Neural cell (in vitro differentiated cells): ENCODE data around the gene NBEA. TPM values are rescaled to one million over a fixed set of nuclear protein-coding genes. Genes with fewer than 3 reads are reported as not detected.

ENCODE experiments used
- H2AFZ ChIP-seq: fragments of 200-600, 300-800 bp; sonication (generic), shearing (Covaris generic); 2 replicates; pipeline ENCODE4 v1.6.0; 2014; ENCODE audit warnings: low read depth, mild to moderate bottlenecking, antibody characterized with exemption, low read length, moderate library complexity
- H3F3A ChIP-seq: fragments of 200-600 bp; shearing (Covaris generic); 2 replicates; pipeline ENCODE4 v1.6.1; 2016; ENCODE audit warnings: mild to moderate bottlenecking, moderate library complexity, mixed read lengths, antibody characterized with exemption, low read length; ENCODE audit not compliant: insufficient read depth, poor library complexity, severe bottlenecking
- H3K27ac ChIP-seq: fragments of 200-600, 300-800 bp; sonication (generic), shearing (Covaris generic); 2 replicates; pipeline ENCODE4 v1.5.1; 2014; ENCODE audit warnings: mild to moderate bottlenecking, low read length, moderate library complexity
- H3K27me3 ChIP-seq: fragments of 300-800, 200-600 bp; sonication (generic), shearing (Covaris generic); 2 replicates; pipeline ENCODE4 v1.6.0; 2014; ENCODE audit warnings: mild to moderate bottlenecking, low read depth, low read length, moderate library complexity; ENCODE audit not compliant: insufficient read depth
- H3K36me3 ChIP-seq: fragments of 300-800, 200-600 bp; sonication (generic), shearing (Covaris generic); 2 replicates; pipeline ENCODE4 v1.5.1; 2014; ENCODE audit warnings: mild to moderate bottlenecking, antibody characterized with exemption, low read length, moderate library complexity; ENCODE audit not compliant: insufficient read depth
- H3K4me2 ChIP-seq: fragments of 300-800, 200-600 bp; sonication (generic), shearing (Covaris generic); 2 replicates; pipeline ENCODE4 v1.6.0; 2014; ENCODE audit warnings: mild to moderate bottlenecking, low read length
- H3K4me3 ChIP-seq: fragments of 300-800, 200-600 bp; sonication (generic), shearing (Covaris generic); 2 replicates; pipeline ENCODE4 v1.5.1; 2014; ENCODE audit warnings: mild to moderate bottlenecking, low read length, moderate library complexity
- H3K79me2 ChIP-seq: fragments of 200-600 bp; shearing (Covaris generic); replicated peaks from 2 replicates; pipeline ENCODE4 v1.6.0; 2014; ENCODE audit warnings: mild to moderate bottlenecking, low read length, moderate library complexity; ENCODE audit not compliant: insufficient read depth
- H3K9ac ChIP-seq: fragments of 300-800, 200-600 bp; sonication (generic), shearing (Covaris generic); 2 replicates; pipeline ENCODE4 v1.6.1; 2016; ENCODE audit warnings: mild to moderate bottlenecking, low read length, mixed read lengths
- H3K9me2 ChIP-seq: fragments of 200-600 bp; shearing (Covaris generic); 2 replicates; pipeline ENCODE4 v1.6.1; 2016; ENCODE audit warnings: mild to moderate bottlenecking, low read length, mixed read lengths; ENCODE audit not compliant: insufficient read depth
- H3K9me3 ChIP-seq: fragments of 200-600, 300-800 bp; sonication (generic), shearing (Covaris generic); 2 replicates; pipeline ENCODE4 v1.6.1; 2016; ENCODE audit warnings: mild to moderate bottlenecking, mixed run types, low read length, moderate library complexity, mixed read lengths
- H4K20me1 ChIP-seq: fragments of 200-600 bp; shearing (Covaris generic); 2 replicates; pipeline ENCODE4 v1.6.1; 2016; ENCODE audit warnings: mild to moderate bottlenecking, mixed run types; ENCODE audit not compliant: insufficient read depth
- EP300 ChIP-seq: fragments of 450-650 bp; conservative IDR thresholded peaks from 2 replicates; pipeline ENCODE4 v1.6.1; 2014; ENCODE audit warnings: antibody characterized with exemption, mild to moderate bottlenecking, moderate library complexity; ENCODE audit not compliant: poor library complexity, severe bottlenecking
- EZH2 ChIP-seq: fragments of 200-600, 300-800 bp; shearing (Covaris generic), sonication (generic); IDR thresholded peaks from 2 replicates; pipeline ENCODE4 v1.6.1; 2014; ENCODE audit warnings: antibody characterized with exemption, low read length, borderline replicate concordance, mild to moderate bottlenecking; ENCODE audit not compliant: insufficient read depth, poor library complexity, severe bottlenecking
- MXI1 ChIP-seq: fragments of 450-650 bp; conservative IDR thresholded peaks from 2 replicates; pipeline ENCODE4 v1.6.1; 2014; ENCODE audit warnings: antibody characterized with exemption, mild to moderate bottlenecking; ENCODE audit not compliant: poor library complexity, severe bottlenecking
- POLR2AphosphoS5 ChIP-seq: IDR thresholded peaks from 2 replicates; pipeline ENCODE4 v1.6.1; 2012
- RAD21 ChIP-seq: fragments of 450-650 bp; conservative IDR thresholded peaks from 2 replicates; pipeline ENCODE4 v1.6.1; 2014; ENCODE audit warnings: antibody characterized with exemption, mild to moderate bottlenecking, moderate library complexity
- SMC3 ChIP-seq: fragments of 450-650 bp; conservative IDR thresholded peaks from 2 replicates; pipeline ENCODE4 v1.6.1; 2014; ENCODE audit warnings: antibody characterized with exemption, mild to moderate bottlenecking, moderate library complexity; ENCODE audit not compliant: poor library complexity
- TAF1 ChIP-seq: IDR thresholded peaks from 2 replicates; pipeline ENCODE4 v1.6.1; 2012; ENCODE audit warnings: low read depth
- polyA plus RNA-seq: library from polyadenylated mRNA; depleted of rRNA; stranded (reverse); fragments of >200 nt; gene quantifications from 2 replicates; pipeline ENCODE4 v1.2.3, GENCODE V29; 2014
- TF ChIP-seq, protein P1 (sequence below): fragments of 450-650 bp; IDR thresholded peaks from 2 replicates; pipeline ENCODE4 v1.5.1; 2014; ENCODE audit warnings: antibody characterized with exemption, mild to moderate bottlenecking, moderate library complexity; ENCODE audit not compliant: poor library complexity, severe bottlenecking
- TF ChIP-seq, protein P2 (sequence below): IDR thresholded peaks from 2 replicates; pipeline ENCODE4 v1.6.1; 2012; ENCODE audit warnings: borderline replicate concordance

NBEA gene
- polyA plus RNA-seq, 1 donor from 2014 or later = 55.8 TPM

DNA sequence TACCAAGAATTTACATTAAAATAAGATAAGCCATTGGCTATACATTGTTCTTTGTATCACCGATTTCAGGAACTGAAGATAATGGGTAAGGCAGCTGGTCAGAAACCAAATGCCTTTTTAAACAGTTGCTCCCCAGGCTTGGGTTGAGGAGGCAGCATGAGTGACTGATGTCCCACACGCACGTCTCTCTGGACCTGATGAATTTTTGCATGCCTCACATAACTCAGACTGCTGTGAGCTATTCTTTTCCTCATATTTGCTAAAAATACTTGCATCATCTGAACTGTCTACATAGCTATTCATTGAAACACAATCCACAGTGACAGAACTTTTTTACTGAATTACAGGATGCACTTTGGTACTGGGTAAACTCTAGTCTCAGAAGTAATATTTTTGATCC is 658.1 kb downstream of the NBEA start:
- Histone ChIP-seq H3K9ac (no peak overlapping the region), H4K20me1 (no peaks in the 10 kb centered on the region), H3K4me3 (no peak overlapping the region), H3K4me2 (no peak overlapping the region), H3K27ac (no peak overlapping the region), H3K9me3 (no peaks in the 10 kb centered on the region), H3K9me2 (no peaks in the 10 kb centered on the region), H3K36me3 (no peaks in the 10 kb centered on the region), H2AFZ (no peak overlapping the region), H3K79me2 (no peaks in the 10 kb centered on the region), H3F3A (no peaks in the 10 kb centered on the region), H3K27me3 (no peaks in the 10 kb centered on the region)
- TF ChIP-seq POLR2AphosphoS5 = no peak
- no peak for TF ChIP-seq EZH2
- TF ChIP-seq, protein P1, sequence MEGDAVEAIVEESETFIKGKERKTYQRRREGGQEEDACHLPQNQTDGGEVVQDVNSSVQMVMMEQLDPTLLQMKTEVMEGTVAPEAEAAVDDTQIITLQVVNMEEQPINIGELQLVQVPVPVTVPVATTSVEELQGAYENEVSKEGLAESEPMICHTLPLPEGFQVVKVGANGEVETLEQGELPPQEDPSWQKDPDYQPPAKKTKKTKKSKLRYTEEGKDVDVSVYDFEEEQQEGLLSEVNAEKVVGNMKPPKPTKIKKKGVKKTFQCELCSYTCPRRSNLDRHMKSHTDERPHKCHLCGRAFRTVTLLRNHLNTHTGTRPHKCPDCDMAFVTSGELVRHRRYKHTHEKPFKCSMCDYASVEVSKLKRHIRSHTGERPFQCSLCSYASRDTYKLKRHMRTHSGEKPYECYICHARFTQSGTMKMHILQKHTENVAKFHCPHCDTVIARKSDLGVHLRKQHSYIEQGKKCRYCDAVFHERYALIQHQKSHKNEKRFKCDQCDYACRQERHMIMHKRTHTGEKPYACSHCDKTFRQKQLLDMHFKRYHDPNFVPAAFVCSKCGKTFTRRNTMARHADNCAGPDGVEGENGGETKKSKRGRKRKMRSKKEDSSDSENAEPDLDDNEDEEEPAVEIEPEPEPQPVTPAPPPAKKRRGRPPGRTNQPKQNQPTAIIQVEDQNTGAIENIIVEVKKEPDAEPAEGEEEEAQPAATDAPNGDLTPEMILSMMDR = no peak
- TF ChIP-seq TAF1 = no peak
- TF ChIP-seq, protein P2, sequence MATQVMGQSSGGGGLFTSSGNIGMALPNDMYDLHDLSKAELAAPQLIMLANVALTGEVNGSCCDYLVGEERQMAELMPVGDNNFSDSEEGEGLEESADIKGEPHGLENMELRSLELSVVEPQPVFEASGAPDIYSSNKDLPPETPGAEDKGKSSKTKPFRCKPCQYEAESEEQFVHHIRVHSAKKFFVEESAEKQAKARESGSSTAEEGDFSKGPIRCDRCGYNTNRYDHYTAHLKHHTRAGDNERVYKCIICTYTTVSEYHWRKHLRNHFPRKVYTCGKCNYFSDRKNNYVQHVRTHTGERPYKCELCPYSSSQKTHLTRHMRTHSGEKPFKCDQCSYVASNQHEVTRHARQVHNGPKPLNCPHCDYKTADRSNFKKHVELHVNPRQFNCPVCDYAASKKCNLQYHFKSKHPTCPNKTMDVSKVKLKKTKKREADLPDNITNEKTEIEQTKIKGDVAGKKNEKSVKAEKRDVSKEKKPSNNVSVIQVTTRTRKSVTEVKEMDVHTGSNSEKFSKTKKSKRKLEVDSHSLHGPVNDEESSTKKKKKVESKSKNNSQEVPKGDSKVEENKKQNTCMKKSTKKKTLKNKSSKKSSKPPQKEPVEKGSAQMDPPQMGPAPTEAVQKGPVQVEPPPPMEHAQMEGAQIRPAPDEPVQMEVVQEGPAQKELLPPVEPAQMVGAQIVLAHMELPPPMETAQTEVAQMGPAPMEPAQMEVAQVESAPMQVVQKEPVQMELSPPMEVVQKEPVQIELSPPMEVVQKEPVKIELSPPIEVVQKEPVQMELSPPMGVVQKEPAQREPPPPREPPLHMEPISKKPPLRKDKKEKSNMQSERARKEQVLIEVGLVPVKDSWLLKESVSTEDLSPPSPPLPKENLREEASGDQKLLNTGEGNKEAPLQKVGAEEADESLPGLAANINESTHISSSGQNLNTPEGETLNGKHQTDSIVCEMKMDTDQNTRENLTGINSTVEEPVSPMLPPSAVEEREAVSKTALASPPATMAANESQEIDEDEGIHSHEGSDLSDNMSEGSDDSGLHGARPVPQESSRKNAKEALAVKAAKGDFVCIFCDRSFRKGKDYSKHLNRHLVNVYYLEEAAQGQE = no peak
- TF ChIP-seq SMC3 = no peak
- TF ChIP-seq EP300 = no peak
- no peak for TF ChIP-seq MXI1
- no peak for TF ChIP-seq RAD21

DNA sequence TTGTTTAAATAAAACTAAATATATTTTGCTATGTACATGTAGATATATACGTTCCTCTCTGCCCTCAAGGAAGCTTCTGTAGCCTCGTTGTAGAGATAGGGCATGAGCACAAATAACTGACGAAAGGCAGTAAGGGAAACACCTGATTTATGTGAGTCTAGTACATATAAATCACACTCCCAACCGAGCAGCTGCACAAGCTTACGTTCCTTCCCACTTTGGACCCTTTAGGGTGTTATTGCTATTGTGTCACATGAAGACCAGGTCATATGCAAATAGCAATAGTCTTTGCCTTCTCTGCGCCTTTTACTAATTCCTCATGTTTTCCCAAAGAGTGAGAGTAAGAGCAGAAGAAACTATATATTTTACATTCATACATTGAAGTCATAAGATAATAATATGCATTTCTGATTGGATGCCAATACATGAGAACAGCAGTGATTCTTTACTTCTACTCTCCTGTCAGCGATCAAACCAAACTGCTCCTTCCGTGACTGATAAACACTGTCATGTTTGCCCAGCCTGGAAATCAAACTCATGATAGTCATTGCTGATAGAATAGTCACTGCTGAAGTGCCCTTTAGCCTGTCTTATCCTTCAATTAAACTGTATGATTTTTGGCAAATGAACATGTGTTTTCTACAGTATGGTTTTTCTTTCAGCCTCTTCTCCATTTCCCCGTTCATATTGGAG is 661.7 kb downstream of the NBEA start:
- H3K9me3 ChIP-seq = no peaks in the 10 kb centered on the region
- no peak overlapping the region for H3K27ac ChIP-seq
- no peaks in the 10 kb centered on the region for H3K27me3 ChIP-seq
- H3K36me3 ChIP-seq = no peaks in the 10 kb centered on the region
- no peaks in the 10 kb centered on the region for H3F3A ChIP-seq
- no peak overlapping the region for H3K9ac ChIP-seq
- H3K9me2 ChIP-seq = no peaks in the 10 kb centered on the region
- H3K4me2 ChIP-seq = no peak overlapping the region
- H3K79me2 ChIP-seq = no peaks in the 10 kb centered on the region
- H3K4me3 ChIP-seq = no peak overlapping the region
- no peak overlapping the region for H2AFZ ChIP-seq
- TF ChIP-seq TAF1 (no peak), EZH2 (no peak), EP300 (no peak), MXI1 (no peak), SMC3 (no peak), POLR2AphosphoS5 (no peak), RAD21 (no peak)
- TF ChIP-seq, protein P2 = no peak
- TF ChIP-seq, protein P1 = no peak
- H4K20me1 ChIP-seq = no peaks in the 10 kb centered on the region
